K562 (cell line): ENCODE data around the gene CETN2. TPM values are rescaled to one million over a fixed set of nuclear protein-coding genes. Genes with fewer than 3 reads are reported as not detected.
A peak's percentile ranks its signal among the peaks of the same experiment; 100 is the strongest.

Experiments
- BRD9 ChIP-seq: fragments of 450-650 bp; IDR thresholded peaks from 2 replicates; pipeline ENCODE4 v1.6.1; 2018; ENCODE audit warnings: low read depth; ENCODE audit not compliant: partially characterized antibody
- CCNT2 ChIP-seq: IDR thresholded peaks from 2 replicates; pipeline ENCODE4 v1.6.1; 2011; ENCODE audit warnings: borderline replicate concordance, low read depth, mild to moderate bottlenecking, moderate library complexity, mixed read lengths, low read length; ENCODE audit not compliant: insufficient read length; ENCODE audit errors: extremely low read depth
- CTCFL ChIP-seq: IDR thresholded peaks from 2 replicates; pipeline ENCODE4 v1.6.1; 2011; ENCODE audit warnings: borderline replicate concordance, low read depth, mild to moderate bottlenecking, moderate library complexity, low read length; ENCODE audit not compliant: insufficient read depth, poor library complexity, severe bottlenecking
- GMEB1 ChIP-seq: fragments of 250-450 bp; sonication (Bioruptor Pico); IDR thresholded peaks from 2 replicates; pipeline ENCODE4 v1.4.0; 2020; ENCODE audit warnings: mild to moderate bottlenecking
- JUND ChIP-seq, 2 experiments: IDR thresholded peaks; 2 replicates in 1 of 2; 3 replicates in 1 of 2; pipeline ENCODE4 v1.6.1; 2011; ENCODE audit warnings: borderline replicate concordance in 2 of 2, low read depth in 2 of 2, low read length in 2 of 2, improper control_type of control experiment in 1 of 2, missing biosample characterization in 1 of 2, missing genetic modification characterization in 1 of 2, missing genetic modification reagents in 1 of 2
- LCOR ChIP-seq: sonication (generic); formaldehyde crosslinking; IDR thresholded peaks from 2 replicates; pipeline ENCODE4 v1.8.0; 2022; ENCODE audit warnings: mild to moderate bottlenecking, missing genetic modification reagents
- MAZ ChIP-seq, 2 experiments: fragments of 450-650 bp in 1 of 2; sonication (generic) in 1 of 2; formaldehyde crosslinking; IDR thresholded peaks in 1 of 2; conservative IDR thresholded peaks in 1 of 2; 2 replicates each; pipeline versions ENCODE4 v1.4.0 to v1.5.0; 2020; ENCODE audit warnings: mild to moderate bottlenecking in 1 of 2, missing genetic modification reagents in 1 of 2
- NCOA6 ChIP-seq: fragments of 450-650 bp; IDR thresholded peaks from 2 replicates; pipeline ENCODE4 v1.6.1; 2017; ENCODE audit warnings: mild to moderate bottlenecking
- SMC3 ChIP-seq: conservative IDR thresholded peaks from 2 replicates; pipeline ENCODE4 v1.6.1; 2011; ENCODE audit warnings: low read depth, low read length, improper control_type of control experiment; ENCODE audit not compliant: insufficient read depth
- USF1 ChIP-seq: sonication (generic); formaldehyde crosslinking; IDR thresholded peaks from 2 replicates; pipeline ENCODE4 v1.9.0; 2022; ENCODE audit warnings: mild to moderate bottlenecking, missing genetic modification reagents
- ZBTB33 ChIP-seq: sonication (generic); formaldehyde crosslinking; IDR thresholded peaks from 2 replicates; pipeline ENCODE4 v1.8.1; 2023; ENCODE audit warnings: mild to moderate bottlenecking, missing genetic modification reagents
- ZBTB49 ChIP-seq: sonication (generic); formaldehyde crosslinking; IDR thresholded peaks from 2 replicates; pipeline ENCODE4 v1.8.0; 2022; ENCODE audit warnings: missing genetic modification reagents, mild to moderate bottlenecking, borderline replicate concordance
- ZNF695 ChIP-seq: fragments of 450-650 bp; formaldehyde crosslinking; IDR thresholded peaks from 2 replicates; pipeline ENCODE4 v1.4.0; 2020; ENCODE audit warnings: mild to moderate bottlenecking, moderate library complexity
- polyA plus RNA-seq, 8 experiments: library from polyadenylated mRNA; depleted of rRNA in 4 of 8; stranded (reverse) in 5 of 8; unstranded in 3 of 8; fragments of >200 nt; fragmentation: Nextera tagmentation in 2 of 8; fragmentation: Illumina TruSeq in 1 of 8; extraction: Ambion mirVana in 2 of 8; extraction: Trizol in 1 of 8; gene quantifications; 2 replicates each; pipeline versions ENCODE4 v1.2.1 to v1.2.3, GENCODE V29; 2011 to 2014; ENCODE audit warnings: inconsistent platforms in 1 of 8, missing spikeins in 1 of 8
- total RNA-seq, 7 experiments: library from RNA; depleted of rRNA in 6 of 7; stranded (reverse); fragments of >200 nt in 6 of 7; fragmentation: Illumina TruSeq in 2 of 7; extraction: Trizol in 2 of 7; gene quantifications; 2 replicates each; pipeline versions ENCODE4 v1.2.1 to v1.2.3, GENCODE V29; 2011 to 2021; ENCODE audit warnings: low replicate concordance in 1 of 7

The CETN2 gene
- total and polyA plus RNA-seq, 9 of the 15 experiments (the other 6 are each of a cell fraction or from before 2014, with no cell fraction given): 16.7 to 37.1 (median 27.6) TPM

- TF ChIP-seq CTCFL: no peak
- no peak for TF ChIP-seq SMC3
- TF ChIP-seq LCOR (CRISPR knock-in tag): peak; percentile 55; the same call in 1 of the 2 replicates
- no peak for TF ChIP-seq ZBTB33 (CRISPR knock-in tag)
- TF ChIP-seq CCNT2: peak; percentile 39
- no peak for TF ChIP-seq ZBTB49 (CRISPR knock-in tag)
- TF ChIP-seq BRD9: no peak
- no peak for TF ChIP-seq ZNF695 (CRISPR knock-in tag)
- 0 out of 4 replicates have a peak, but pooled peaks have one; percentile 32 to 35 for TF ChIP-seq MAZ (CRISPR knock-in tag; conservative IDR thresholded peaks at IDR 0.05 in 1 of 2, IDR thresholded peaks at IDR 0.05 in 1 of 2)
- TF ChIP-seq USF1 (CRISPR knock-in tag): peak; percentile 39
- TF ChIP-seq NCOA6: no peak
- TF ChIP-seq GMEB1: peak; percentile 86
- TF ChIP-seq JUND (IDR thresholded peaks at IDR 0.05; ENCODE audit: borderline replicate concordance, low read depth, low read length): 0 out of 2 replicates have a peak, but pooled peaks have one; percentile 9
- TF ChIP-seq JUND (tag; IDR thresholded peaks at IDR 0.05; ENCODE audit: borderline replicate concordance, low read depth, low read length): no peak
These were observed at the start of gene CETN2, which contains the start of gene NSDHL (continued) for GRCh38 chrX:152830312-152831305.
